Endothelial cell of umbilical vein (primary cell): ENCODE measurements around the gene SCN5A. TPM values are rescaled to one million over a fixed set of nuclear protein-coding genes. Genes with fewer than 3 reads are reported as not detected.

Experiments used
- BruUV-seq: library from RNA; stranded (reverse); fragments of 400-500 nt; replicated peaks from 2 replicates; lab custom pipeline; 2021; lab: Mats Ljungman, UMichigan
- CTCF ChIA-PET: fragments of 300-600, 350-600 bp; sonication (Branson Sonifier 250); formaldehyde crosslinking; loops from one replicate; lab custom pipeline; 2021; ENCODE audit warnings: antibody characterized with exemption, inconsistent platforms; lab: Charles Lee
- POLR2A ChIA-PET: fragments of 300-600, 350-600 bp; sonication (Branson Sonifier 250); formaldehyde crosslinking; loops from one replicate; lab custom pipeline; 2021; ENCODE audit warnings: antibody characterized with exemption, inconsistent platforms; lab: Charles Lee
- DNase-seq: peaks from one replicate; pipeline ENCODE4 v3.0.0-alpha.2; 2011; ENCODE audit warnings: low read depth, low spot score
- FAIRE-seq: peaks from 2 replicates; lab custom pipeline; 2011; peaks lifted over from hg19 to GRCh38; lab: Jason Lieb, UNC
- H2AFZ ChIP-seq: 2 replicates; pipeline ENCODE4 v1.6.0; 2012; ENCODE audit warnings: low read depth, low read length, control low read depth, inconsistent platforms
- H3K27ac ChIP-seq: 2 replicates; pipeline ENCODE4 v1.5.1; 2011; ENCODE audit warnings: low read depth, mild to moderate bottlenecking, control low read depth, low read length, moderate library complexity; ENCODE audit not compliant: insufficient read depth
- H3K27me3 ChIP-seq, 2 experiments: 2 replicates each; pipeline versions ENCODE4 v1.6.0 to v1.6.1; 2011; ENCODE audit warnings: low read length in 2 of 2, mixed read lengths in 1 of 2; ENCODE audit not compliant: control insufficient read depth in 2 of 2, insufficient read depth in 2 of 2
- H3K36me3 ChIP-seq, 2 experiments: 2 replicates in 1 of 2; 3 replicates in 1 of 2; pipeline ENCODE4 v1.5.1; 2011; ENCODE audit warnings: low read length in 2 of 2, mild to moderate bottlenecking in 1 of 2, moderate library complexity in 1 of 2; ENCODE audit not compliant: control insufficient read depth in 2 of 2, insufficient read depth in 2 of 2; ENCODE audit errors: extremely low read depth in 1 of 2
- H3K4me1 ChIP-seq: 3 replicates; pipeline ENCODE4 v1.5.1; 2011; ENCODE audit warnings: mild to moderate bottlenecking, low read length; ENCODE audit not compliant: control insufficient read depth, insufficient read depth; ENCODE audit errors: extremely low read depth
- H3K4me2 ChIP-seq: 2 replicates; pipeline ENCODE4 v1.6.1; 2011; ENCODE audit warnings: low read length, control low read depth, mixed read lengths; ENCODE audit not compliant: insufficient read depth
- H3K4me3 ChIP-seq, 3 experiments: fragments of 200-600 bp in 1 of 3; sonication (generic), shearing (Covaris generic) in 1 of 3; replicated peaks in 1 of 3; 2 replicates each; pipeline ENCODE4 v1.5.1; 2011 to 2016; ENCODE audit warnings: control low read depth in 3 of 3, low read length in 3 of 3, mild to moderate bottlenecking in 2 of 3, inconsistent platforms in 1 of 3, low read depth in 1 of 3, moderate library complexity in 1 of 3; ENCODE audit not compliant: insufficient read depth in 1 of 3
- H3K79me2 ChIP-seq: 2 replicates; pipeline ENCODE4 v1.6.0; 2012; ENCODE audit warnings: low read length, inconsistent platforms; ENCODE audit not compliant: control insufficient read depth, insufficient read depth
- H3K9ac ChIP-seq: replicated peaks from 2 replicates; pipeline ENCODE3; 2011; ENCODE audit warnings: low read length, control low read depth; ENCODE audit not compliant: insufficient read depth; ENCODE audit errors: extremely low read depth
- H3K9me1 ChIP-seq: replicated peaks from 3 replicates; pipeline ENCODE4 v1.6.0; 2011; ENCODE audit warnings: mild to moderate bottlenecking, low read length; ENCODE audit not compliant: control insufficient read depth, insufficient read depth; ENCODE audit errors: extremely low read depth
- H3K9me3 ChIP-seq: replicated peaks from 2 replicates; pipeline ENCODE4 v1.5.1; 2012; ENCODE audit warnings: low read length, inconsistent platforms; ENCODE audit not compliant: control insufficient read depth, insufficient read depth
- H4K20me1 ChIP-seq: replicated peaks from 2 replicates; pipeline ENCODE3; 2011; ENCODE audit warnings: mild to moderate bottlenecking, low read length; ENCODE audit not compliant: control insufficient read depth, insufficient read depth; ENCODE audit errors: extremely low read depth
- EZH2 ChIP-seq: IDR thresholded peaks from 2 replicates; pipeline ENCODE4 v1.6.1; 2012; ENCODE audit warnings: borderline replicate concordance, low read depth, mild to moderate bottlenecking, moderate library complexity, low read length, inconsistent platforms; ENCODE audit not compliant: severe bottlenecking
- FOS ChIP-seq: IDR thresholded peaks from 2 replicates; pipeline ENCODE4 v1.6.1; 2011; ENCODE audit warnings: mild to moderate bottlenecking, low read length, moderate library complexity, borderline replicate concordance; ENCODE audit not compliant: insufficient read depth
- GATA2 ChIP-seq: IDR thresholded peaks from 2 replicates; pipeline ENCODE4 v1.7.0; 2011; ENCODE audit warnings: low read depth, mild to moderate bottlenecking, moderate library complexity, mixed read lengths, low read length; ENCODE audit not compliant: insufficient read length, insufficient read depth
- JUN ChIP-seq: IDR thresholded peaks from 2 replicates; pipeline ENCODE4 v1.6.1; 2011; ENCODE audit warnings: borderline replicate concordance, low read depth; ENCODE audit not compliant: insufficient read length, insufficient read depth
- MAX ChIP-seq: IDR thresholded peaks from 2 replicates; pipeline ENCODE4 v1.6.1; 2011; ENCODE audit not compliant: insufficient read depth, insufficient read length
- MYC ChIP-seq: IDR thresholded peaks from one replicate; pipeline ENCODE4 v1.6.1; 2011; ENCODE audit warnings: mild to moderate bottlenecking, low read depth, low read length
- POLR2A ChIP-seq: IDR thresholded peaks from 2 replicates; pipeline ENCODE4 v1.6.1; 2012; ENCODE audit warnings: low read depth, mild to moderate bottlenecking, control low read depth, low read length
- POLR2AphosphoS5 ChIP-seq: IDR thresholded peaks from 2 replicates; pipeline ENCODE4 v1.6.1; 2012; ENCODE audit warnings: low read depth, mild to moderate bottlenecking, control low read depth, low read length, moderate library complexity; ENCODE audit not compliant: insufficient read depth
- dilution Hi-C: fragments of 300-500 bp; cut with MboI; formaldehyde crosslinking; loops from one replicate; pipeline ENCODE4 v1.15.0; 2019; ENCODE audit warnings: low sequenced_read_pairs; ENCODE audit not compliant: extremely low pct_ligation_motif_present
- intact Hi-C: fragments of 100-400 bp; cut with micrococcal nuclease; formaldehyde crosslinking; loops from one replicate; pipeline ENCODE4 v1.10.0; 2022
- polyA plus RNA-seq, 4 experiments: library from polyadenylated mRNA; depleted of rRNA in 3 of 4; stranded (reverse) in 3 of 4; unstranded in 1 of 4; fragments of >200 nt; gene quantifications; 2 replicates each; pipeline versions ENCODE4 v1.2.1 to v1.2.3, GENCODE V29; 2011 to 2012; ENCODE audit warnings: missing spikeins in 1 of 4
- total RNA-seq: library from RNA; stranded (reverse); gene quantifications from 2 replicates; pipeline ENCODE4 v1.2.3, GENCODE V29; 2021
- TF ChIP-seq, protein P1 (sequence below), 2 donors: IDR thresholded peaks; 1 replicate in 1 of 2; 2 replicates in 1 of 2; pipeline ENCODE4 v1.5.1; 2011; ENCODE audit warnings: low read length in 2 of 2, mild to moderate bottlenecking in 2 of 2, moderate library complexity in 2 of 2, control low read depth in 1 of 2, inconsistent platforms in 1 of 2, low read depth in 1 of 2; ENCODE audit not compliant: insufficient read depth in 1 of 2; ENCODE audit errors: extremely low read depth in 1 of 2

The SCN5A gene
- total and polyA plus RNA-seq, 2 donors (not counting 3 experiments of a cell fraction or from before 2014, with no cell fraction given): 2.7 to 20.0 TPM

- Histone ChIP-seq H3K4me3 (no peak overlapping the region), H3K4me1 (peaks cover 4% of the 10 kb centered on the region), H3K27me3 (no peaks in the 10 kb centered on the region), H3K79me2 (no peaks in the 10 kb centered on the region), H3K36me3 (peaks cover 0 to 9% of the 10 kb centered on the region in 2 experiments), H3K4me2 (no peak overlapping the region), H3K9me1 (no peaks in the 10 kb centered on the region), H3K9ac (no peak overlapping the region), H4K20me1 (no peaks in the 10 kb centered on the region), H3K9me3 (no peaks in the 10 kb centered on the region), H3K27ac (no peak overlapping the region), H2AFZ (peak overlapping the region; percentile 18)
- ChIA-PET CTCF (interaction anchor here (1.0 to 13.1 kb wide), 6 partner anchors 12 to 480 kb away, joined by 3 to 455 read pairs (median 10); no protein-coding TSS in a partner anchor), POLR2A (no interaction called here)
- no peak for FAIRE-seq
- BruUV-seq: no TSS peak
- TF ChIP-seq, protein P1, sequence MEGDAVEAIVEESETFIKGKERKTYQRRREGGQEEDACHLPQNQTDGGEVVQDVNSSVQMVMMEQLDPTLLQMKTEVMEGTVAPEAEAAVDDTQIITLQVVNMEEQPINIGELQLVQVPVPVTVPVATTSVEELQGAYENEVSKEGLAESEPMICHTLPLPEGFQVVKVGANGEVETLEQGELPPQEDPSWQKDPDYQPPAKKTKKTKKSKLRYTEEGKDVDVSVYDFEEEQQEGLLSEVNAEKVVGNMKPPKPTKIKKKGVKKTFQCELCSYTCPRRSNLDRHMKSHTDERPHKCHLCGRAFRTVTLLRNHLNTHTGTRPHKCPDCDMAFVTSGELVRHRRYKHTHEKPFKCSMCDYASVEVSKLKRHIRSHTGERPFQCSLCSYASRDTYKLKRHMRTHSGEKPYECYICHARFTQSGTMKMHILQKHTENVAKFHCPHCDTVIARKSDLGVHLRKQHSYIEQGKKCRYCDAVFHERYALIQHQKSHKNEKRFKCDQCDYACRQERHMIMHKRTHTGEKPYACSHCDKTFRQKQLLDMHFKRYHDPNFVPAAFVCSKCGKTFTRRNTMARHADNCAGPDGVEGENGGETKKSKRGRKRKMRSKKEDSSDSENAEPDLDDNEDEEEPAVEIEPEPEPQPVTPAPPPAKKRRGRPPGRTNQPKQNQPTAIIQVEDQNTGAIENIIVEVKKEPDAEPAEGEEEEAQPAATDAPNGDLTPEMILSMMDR (IDR thresholded peaks at IDR 0.05; ENCODE audit: extremely low read depth in 1 of 2, insufficient read depth in 1 of 2, low read depth in 1 of 2, low read length in 2 of 2): no peak
- no peak for TF ChIP-seq POLR2A
- TF ChIP-seq MAX: no peak
- no peak for TF ChIP-seq JUN
- no peak for TF ChIP-seq GATA2
- no peak for TF ChIP-seq FOS
- TF ChIP-seq MYC: no peak
- no peak for TF ChIP-seq EZH2
- no peak for TF ChIP-seq POLR2AphosphoS5
- DNase-seq: no peak
- dilution Hi-C loops (no loop called here), intact Hi-C loops (no loop called here)
Observed at GRCh38 chr3:38519651-38520050, 129.8 kb downstream of the SCN5A start.
